B cell (primary cell): ENCODE measurements around the gene ZNF607.

Source experiments
- EZH2 ChIP-seq: IDR thresholded peaks from 2 replicates; pipeline ENCODE4 v1.6.1; 2012; ENCODE audit warnings: borderline replicate concordance, low read depth, mild to moderate bottlenecking, moderate library complexity, low read length; ENCODE audit not compliant: insufficient read depth, poor library complexity, severe bottlenecking
- TF ChIP-seq, protein P1 (sequence below): fragments of 200-600 bp; IDR thresholded peaks from one replicate; pipeline ENCODE4 v1.8.0; 2022; ENCODE audit warnings: antibody characterized with exemption, mild to moderate bottlenecking

DNA sequence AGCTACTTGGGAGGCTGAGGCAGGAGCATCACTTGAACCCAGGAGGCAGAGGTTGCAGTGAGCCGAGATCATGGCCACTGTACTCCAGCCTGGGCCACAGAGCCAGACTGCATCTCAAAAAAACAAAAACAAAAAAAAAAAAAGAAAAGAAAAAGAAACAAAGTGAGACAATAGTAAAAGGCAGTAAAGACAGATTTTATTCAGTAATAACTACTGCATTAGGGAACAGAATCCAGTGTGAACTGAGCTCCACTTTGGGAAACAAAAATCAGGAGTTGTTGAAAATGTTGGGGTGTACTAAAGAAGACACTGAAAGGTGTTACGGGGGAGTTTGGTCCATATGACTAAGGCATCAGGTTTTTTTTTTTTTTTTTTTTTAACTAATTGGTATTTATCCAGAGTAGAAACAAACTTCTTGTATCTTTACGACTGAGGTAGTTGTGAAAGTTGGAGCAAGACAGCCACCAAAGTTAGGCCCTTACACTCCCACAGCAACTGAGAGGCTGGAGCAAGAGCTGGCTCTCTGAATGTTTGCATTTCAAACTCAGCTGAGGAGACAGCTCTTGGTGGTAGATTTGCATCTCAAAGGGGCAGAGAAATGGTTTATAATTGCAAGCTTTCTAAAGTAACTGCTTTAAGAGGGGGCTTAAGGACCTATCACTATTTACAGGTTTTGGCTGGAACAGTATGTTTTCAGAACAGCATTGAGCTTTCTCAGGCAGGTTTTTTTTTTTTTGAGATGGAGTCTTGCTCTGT lies 24.2 kb downstream of the ZNF607 start:
- TF ChIP-seq, protein P1, sequence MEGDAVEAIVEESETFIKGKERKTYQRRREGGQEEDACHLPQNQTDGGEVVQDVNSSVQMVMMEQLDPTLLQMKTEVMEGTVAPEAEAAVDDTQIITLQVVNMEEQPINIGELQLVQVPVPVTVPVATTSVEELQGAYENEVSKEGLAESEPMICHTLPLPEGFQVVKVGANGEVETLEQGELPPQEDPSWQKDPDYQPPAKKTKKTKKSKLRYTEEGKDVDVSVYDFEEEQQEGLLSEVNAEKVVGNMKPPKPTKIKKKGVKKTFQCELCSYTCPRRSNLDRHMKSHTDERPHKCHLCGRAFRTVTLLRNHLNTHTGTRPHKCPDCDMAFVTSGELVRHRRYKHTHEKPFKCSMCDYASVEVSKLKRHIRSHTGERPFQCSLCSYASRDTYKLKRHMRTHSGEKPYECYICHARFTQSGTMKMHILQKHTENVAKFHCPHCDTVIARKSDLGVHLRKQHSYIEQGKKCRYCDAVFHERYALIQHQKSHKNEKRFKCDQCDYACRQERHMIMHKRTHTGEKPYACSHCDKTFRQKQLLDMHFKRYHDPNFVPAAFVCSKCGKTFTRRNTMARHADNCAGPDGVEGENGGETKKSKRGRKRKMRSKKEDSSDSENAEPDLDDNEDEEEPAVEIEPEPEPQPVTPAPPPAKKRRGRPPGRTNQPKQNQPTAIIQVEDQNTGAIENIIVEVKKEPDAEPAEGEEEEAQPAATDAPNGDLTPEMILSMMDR = no peak
- TF ChIP-seq EZH2 = no peak
